ENCODE data around the gene ZNF609.

GRCh38 chr15:64619880-64620839, 159.8 kb downstream of the ZNF609 start:
- no peak for TF ChIP-seq RARB (CRISPR knock-in tag; IDR thresholded peaks at IDR 0.05)
- TF ChIP-seq ZNF565 (CRISPR knock-in tag; conservative IDR thresholded peaks at IDR 0.05; ENCODE audit: low read depth) = no peak
- TF ChIP-seq TSHZ2 (CRISPR knock-in tag; IDR thresholded peaks at IDR 0.05) = no peak
- TF ChIP-seq POU6F1 (CRISPR knock-in tag; IDR thresholded peaks at IDR 0.05; ENCODE audit: borderline replicate concordance, low read depth) = no peak
- TF ChIP-seq ZFP30 (CRISPR knock-in tag; IDR thresholded peaks at IDR 0.05) = no peak
- no peak for TF ChIP-seq CSDC2 (CRISPR knock-in tag; IDR thresholded peaks at IDR 0.05)
- TF ChIP-seq PPARA (CRISPR knock-in tag; IDR thresholded peaks at IDR 0.05; ENCODE audit: borderline replicate concordance) = no peak
- no peak for TF ChIP-seq TCF4 (CRISPR knock-in tag; IDR thresholded peaks at IDR 0.05; ENCODE audit: borderline replicate concordance)
- TF ChIP-seq TOX (CRISPR knock-in tag; IDR thresholded peaks at IDR 0.05; ENCODE audit: borderline replicate concordance) = no peak
- no peak for TF ChIP-seq PATZ1 (CRISPR knock-in tag; IDR thresholded peaks at IDR 0.05; ENCODE audit: borderline replicate concordance)
- TF ChIP-seq SNAI2 (CRISPR knock-in tag; IDR thresholded peaks at IDR 0.05) = no peak

Measured in SK-N-SH treated with all-trans-retinoic acid at 6 μM for 48 hours (cell line).